GM21723 (cell line): Measurements from ENCODE around the gene CCL8.

ENCODE experiments used
- ATAC-seq: cut with Tn5 transposase; IDR thresholded peaks from one replicate; pipeline ENCODE4 v1.9.1; 2021; ENCODE audit warnings: mild to moderate bottlenecking, moderate library complexity; ENCODE audit not compliant: unreplicated experiment

The CCL8 gene

GRCh38 chr17:34319039-34319483, at the start of gene CCL8:
Gene CCL8, plus strand, starts transcription at chr17:34319435. Its CDS starts 67 bp downstream, at chr17:34319502.
- ATAC-seq, result no peak

- no peak for ATAC-seq
Measured at GRCh38 chr17:34269969-34270368, 49.3 kb upstream of the CCL8 start, which contains the start of gene CCL7. Gene CCL7, plus strand, starts transcription at chr17:34270221. Its CDS starts 70 bp downstream, at chr17:34270291.

- ATAC-seq, result no peak
Measured at GRCh38 chr17:34275881-34276280, 43.4 kb upstream of the CCL8 start.

GRCh38 chr17:34276826-34277225, 42.4 kb upstream of the CCL8 start:
- ATAC-seq, result no peak

- ATAC-seq, result no peak
Measured at GRCh38 chr17:34283571-34283970, 35.7 kb upstream of the CCL8 start.

- no peak for ATAC-seq
Measured at GRCh38 chr17:34285286-34285792, 33.9 kb upstream of the CCL8 start, which contains the start of gene CCL11. Gene CCL11, plus strand, starts transcription at chr17:34285742. Its CDS starts 67 bp downstream, at chr17:34285809.

- no peak for ATAC-seq
Measured at GRCh38 chr17:34287875-34288274, 31.4 kb upstream of the CCL8 start.

GRCh38 chr17:34290586-34290985, 28.6 kb upstream of the CCL8 start:
- no peak for ATAC-seq

GRCh38 chr17:34291721-34292348, 27.4 kb upstream of the CCL8 start:
- ATAC-seq, result no peak

GRCh38 chr17:34299027-34299426, 20.2 kb upstream of the CCL8 start:
- ATAC-seq, result no peak

- ATAC-seq, result no peak
Measured at GRCh38 chr17:34299956-34300577, 19.2 kb upstream of the CCL8 start.

GRCh38 chr17:34300652-34301370, 18.4 kb upstream of the CCL8 start:
- ATAC-seq, result no peak

- no peak for ATAC-seq
Measured at GRCh38 chr17:34301986-34302385, 17.2 kb upstream of the CCL8 start.

GRCh38 chr17:34302636-34303035, 16.6 kb upstream of the CCL8 start:
- ATAC-seq, result no peak

- ATAC-seq, result no peak
Measured at GRCh38 chr17:34303606-34304005, 15.6 kb upstream of the CCL8 start.

- no peak for ATAC-seq
Measured at GRCh38 chr17:34305061-34305460, 14.2 kb upstream of the CCL8 start.

- no peak for ATAC-seq
Measured at GRCh38 chr17:34305606-34306005, 13.6 kb upstream of the CCL8 start.

- ATAC-seq, result no peak
Measured at GRCh38 chr17:34306466-34306865, 12.8 kb upstream of the CCL8 start.

GRCh38 chr17:34307110-34307509, 12.1 kb upstream of the CCL8 start:
- no peak for ATAC-seq

GRCh38 chr17:34308371-34308770, 10.9 kb upstream of the CCL8 start:
- ATAC-seq, result no peak

GRCh38 chr17:34311291-34311690, 7.9 kb upstream of the CCL8 start:
- ATAC-seq, result no peak

GRCh38 chr17:34312080-34312479, 7.2 kb upstream of the CCL8 start:
- ATAC-seq, result no peak
